GM12878 (cell line): ENCODE data around the gene CWC27. TPM values are rescaled to one million over a fixed set of nuclear protein-coding genes. Genes with fewer than 3 reads are reported as not detected.

Experiments
- ATAC-seq: fragments of 200-7000 bp; cut with Tn5 transposase; 3 replicates; pipeline ENCODE4 v1.9.1; 2020; ENCODE audit warnings: mild to moderate bottlenecking, moderate library complexity
- BruUV-seq: library from RNA; stranded (reverse); fragments of 400-500 nt; replicated peaks from 2 replicates; lab custom pipeline; 2021; lab: Mats Ljungman, UMichigan
- CTCF ChIA-PET: fragments of 300-600 bp; sonication (Branson Sonifier 250); formaldehyde crosslinking; extraction: SDS; loops from one replicate; lab custom pipeline; 2021; ENCODE audit warnings: inconsistent platforms; lab: Yijun Ruan, JAX
- POLR2A ChIA-PET: fragments of 350-600 bp; formaldehyde crosslinking; extraction: SDS; loops from one replicate; lab custom pipeline; 2021; ENCODE audit warnings: inconsistent platforms; lab: Charles Lee
- RAD21 ChIA-PET: fragments of 300-600 bp; sonication (Branson Sonifier 250); formaldehyde crosslinking; loops from one replicate; lab custom pipeline; 2023; ENCODE audit warnings: antibody characterized with exemption; ENCODE audit not compliant: unreplicated experiment; lab: Charles Lee
- SMC1A ChIA-PET: fragments of 300-600 bp; sonication (Branson Sonifier 250); formaldehyde crosslinking; loops from one replicate; lab custom pipeline; 2023; ENCODE audit not compliant: unreplicated experiment, uncharacterized antibody; lab: Charles Lee
- DNase-seq: peaks from one replicate; pipeline ENCODE4 v3.0.0-alpha.2; 2011; ENCODE audit warnings: low read depth, low spot score
- FAIRE-seq: peaks from 3 replicates; lab custom pipeline; 2011; peaks lifted over from hg19 to GRCh38; lab: Jason Lieb, UNC
- H2AFZ ChIP-seq: 2 replicates; pipeline ENCODE4 v1.6.0; 2011; ENCODE audit warnings: low read depth, low read length, control low read depth; ENCODE audit not compliant: control insufficient read depth
- H3K27ac ChIP-seq: 2 replicates; pipeline ENCODE4 v1.5.1; 2011; ENCODE audit warnings: control low read depth; ENCODE audit not compliant: control insufficient read depth, insufficient read depth
- H3K27me3 ChIP-seq, 2 experiments: replicated peaks in 1 of 2; 2 replicates each; pipeline versions ENCODE4 v1.6.0 to v1.6.1; 2011; ENCODE audit warnings: low read length in 1 of 2; ENCODE audit not compliant: control insufficient read depth in 2 of 2, insufficient read depth in 2 of 2
- H3K36me3 ChIP-seq, 2 experiments: 2 replicates each; pipeline ENCODE4 v1.5.1; 2011; ENCODE audit warnings: low read length in 1 of 2; ENCODE audit not compliant: control insufficient read depth in 2 of 2, insufficient read depth in 2 of 2
- H3K4me1 ChIP-seq: 2 replicates; pipeline ENCODE4 v1.6.1; 2011; ENCODE audit warnings: mild to moderate bottlenecking, low read length, moderate library complexity, mixed read lengths; ENCODE audit not compliant: control insufficient read depth, insufficient read depth
- H3K4me2 ChIP-seq: 2 replicates; pipeline ENCODE4 v1.6.0; 2011; ENCODE audit warnings: control low read depth; ENCODE audit not compliant: control insufficient read depth, insufficient read depth
- H3K4me3 ChIP-seq: fragments of 200-600 bp; sonication (generic); 2 replicates; pipeline ENCODE4 v1.5.1; 2016
- H3K79me2 ChIP-seq: 2 replicates; pipeline ENCODE4 v1.6.0; 2011; ENCODE audit warnings: low read length; ENCODE audit not compliant: control insufficient read depth, insufficient read depth
- H3K9ac ChIP-seq: 2 replicates; pipeline ENCODE4 v1.8.0; 2011; ENCODE audit warnings: low read length, control low read depth, mixed read lengths; ENCODE audit not compliant: control insufficient read depth, insufficient read depth
- H3K9me3 ChIP-seq: replicated peaks from 3 replicates; pipeline ENCODE4 v1.5.1; 2011; ENCODE audit warnings: mild to moderate bottlenecking, low read length; ENCODE audit not compliant: control insufficient read depth, insufficient read depth
- H4K20me1 ChIP-seq: 2 replicates; pipeline ENCODE4 v1.6.0; 2011; ENCODE audit not compliant: control insufficient read depth, insufficient read depth
- HCFC1 ChIP-seq: fragments of 150-350 bp; IDR thresholded peaks from 2 replicates; pipeline ENCODE4 v1.6.1; 2014; ENCODE audit warnings: low read length
- HDGF ChIP-seq: fragments of 450-650 bp; IDR thresholded peaks from 2 replicates; pipeline ENCODE4 v1.6.1; 2016; ENCODE audit warnings: antibody characterized with exemption
- JUND ChIP-seq: IDR thresholded peaks from 2 replicates; pipeline ENCODE4 v1.6.1; 2012; ENCODE audit warnings: low read depth, mild to moderate bottlenecking, low read length, improper control_type of control experiment, moderate library complexity
- MEF2B ChIP-seq: fragments of 450-650 bp; IDR thresholded peaks from 2 replicates; pipeline ENCODE4 v1.6.1; 2018; ENCODE audit warnings: mild to moderate bottlenecking, moderate library complexity; ENCODE audit not compliant: partially characterized antibody, poor library complexity, severe bottlenecking
- NKRF ChIP-seq: fragments of 450-650 bp; conservative IDR thresholded peaks from 2 replicates; pipeline ENCODE4 v1.6.1; 2017; ENCODE audit warnings: mild to moderate bottlenecking, moderate library complexity
- NR2C2 ChIP-seq: IDR thresholded peaks from 2 replicates; pipeline ENCODE4 v1.6.1; 2011; ENCODE audit warnings: borderline replicate concordance, low read depth; ENCODE audit not compliant: control insufficient read depth, insufficient read length
- POLR2AphosphoS2 ChIP-seq: IDR thresholded peaks from 2 replicates; pipeline ENCODE4 v1.6.1; 2011; ENCODE audit warnings: low read depth, mild to moderate bottlenecking, low read length, improper control_type of control experiment, moderate library complexity
- SUPT20H ChIP-seq: IDR thresholded peaks from 2 replicates; pipeline ENCODE4 v1.6.1; 2011; ENCODE audit warnings: low read depth, mild to moderate bottlenecking, low read length, moderate library complexity, borderline replicate concordance; ENCODE audit not compliant: control insufficient read depth
- ZNF207 ChIP-seq: fragments of 450-650 bp; IDR thresholded peaks from 2 replicates; pipeline ENCODE4 v1.6.1; 2014; ENCODE audit warnings: antibody characterized with exemption, mild to moderate bottlenecking, borderline replicate concordance
- WGBS: methylation state at CpG from one replicate; pipeline ENCODE4 v1.1.6; 2016; ENCODE audit warnings: low lambda C conversion rate; ENCODE audit not compliant: insufficient replicate concordance, insufficient coverage; ENCODE audit errors: missing lambda C conversion rate; 5-methylcytosine and 5-hydroxymethylcytosine counted together
- in situ Hi-C: fragments of 300-500 bp; cut with MboI; formaldehyde crosslinking; loops from 9 replicates; pipeline ENCODE4 v1.14.3; 2018; ENCODE audit warnings: mixed read lengths
- intact Hi-C: fragments of 100-400 bp; cut with micrococcal nuclease; formaldehyde crosslinking; loops from one replicate; pipeline ENCODE4 v1.14.2; 2022; ENCODE audit not compliant: unreplicated experiment
- polyA plus RNA-seq, 11 experiments: library from polyadenylated mRNA; depleted of rRNA in 4 of 11; unstranded in 6 of 11; stranded (reverse) in 5 of 11; fragments of >200 nt; fragmentation: Nextera tagmentation in 4 of 11; fragmentation: Illumina TruSeq in 1 of 11; extraction: Ambion mirVana in 4 of 11; extraction: Trizol in 1 of 11; gene quantifications; 1 replicate in 1 of 11; 2 replicates in 10 of 11; pipeline versions ENCODE4 v1.2.1 to v1.2.3, GENCODE V29; 2011 to 2016; ENCODE audit warnings: inconsistent platforms in 2 of 11, missing spikeins in 2 of 11, low read depth in 1 of 11
- total RNA-seq, 4 experiments: library from RNA; depleted of rRNA in 3 of 4; stranded (reverse); fragments of >200 nt in 3 of 4; fragmentation: Illumina TruSeq in 1 of 4; extraction: Trizol in 1 of 4; gene quantifications; 2 replicates each; pipeline versions ENCODE4 v1.2.1 to v1.2.3, GENCODE V29; 2013 to 2021

The CWC27 gene
- total and polyA plus RNA-seq, 10 of the 15 experiments (the other 5 are each of a cell fraction or from before 2014, with no cell fraction given) = 21.7 to 61.9 (median 47.0) TPM

GRCh38 chr5:64834611-64835010 lies 65.9 kb downstream of the CWC27 start:
- DNase-seq (no peak), FAIRE-seq (no peak), ATAC-seq (no peak)
- ChIA-PET SMC1A (no interaction called here), CTCF (no interaction called here), RAD21 (no interaction called here), POLR2A (no interaction called here)
- Histone ChIP-seq H3K4me3 (no peak overlapping the region), H3K4me2 (no peak overlapping the region), H3K4me1 (no peaks in the 10 kb centered on the region), H4K20me1 (no peaks in the 10 kb centered on the region), H3K27me3 (no peaks in the 10 kb centered on the region), H3K27ac (no peak overlapping the region), H3K9me3 (no peaks in the 10 kb centered on the region; the same call in 2 of the 3 replicates), H2AFZ (no peak overlapping the region), H3K36me3 (no peaks in the 10 kb centered on the region; a peak in 1 of 4 replicates), H3K9ac (no peak overlapping the region), H3K79me2 (no peaks in the 10 kb centered on the region)
- TF ChIP-seq HDGF = no peak
- intact Hi-C loops = no loop called here
- in situ Hi-C loops = no loop called here
- no TSS peak for BruUV-seq
- 100% methylated on average over 1 of the region's 1 CpG for WGBS

GRCh38 chr5:64835266-64835665 lies 66.5 kb downstream of the CWC27 start:
- H3K9ac ChIP-seq = no peak overlapping the region
- no peak overlapping the region for H3K4me2 ChIP-seq
- H3K79me2 ChIP-seq = no peaks in the 10 kb centered on the region
- intact Hi-C loops = no loop called here
- no peak for FAIRE-seq
- BruUV-seq = no TSS peak
- H2AFZ ChIP-seq = no peak overlapping the region
- H3K27ac ChIP-seq = no peak overlapping the region
- CTCF ChIA-PET = no interaction called here
- no peak for ATAC-seq
- H3K9me3 ChIP-seq = no peaks in the 10 kb centered on the region
- H3K27me3 ChIP-seq = no peaks in the 10 kb centered on the region
- no peaks in the 10 kb centered on the region; a peak in 1 of 4 replicates for H3K36me3 ChIP-seq
- POLR2A ChIA-PET = interaction anchor here (0.6 kb wide), 1 partner anchor 628 kb away, joined by 3 read pairs; no protein-coding TSS in a partner anchor
- RAD21 ChIA-PET = no interaction called here
- no peak for DNase-seq
- TF ChIP-seq ZNF207 (no peak), MEF2B (no peak), NR2C2 (no peak), HCFC1 (no peak), NKRF (no peak), SUPT20H (no peak), JUND (no peak), POLR2AphosphoS2 (no peak)
- TF ChIP-seq, all 136 proteins: peak for 0
- Histone ChIP-seq H4K20me1 (no peaks in the 10 kb centered on the region), H3K4me3 (no peak overlapping the region), H3K4me1 (no peaks in the 10 kb centered on the region)
- WGBS = 100% methylated on average over 1 of the region's 1 CpG
- SMC1A ChIA-PET = no interaction called here
- in situ Hi-C loops = no loop called here
